H1 (cell line): Measurements from ENCODE around the gene GMCL1. TPM values are rescaled to one million over a fixed set of nuclear protein-coding genes. Genes with fewer than 3 reads are reported as not detected.

Source experiments
- BCL11A ChIP-seq, 2 experiments: IDR thresholded peaks; one replicate each; pipeline ENCODE4 v1.6.1; 2011; ENCODE audit warnings: low read depth in 2 of 2, low read length in 2 of 2, mild to moderate bottlenecking in 2 of 2
- BRCA1 ChIP-seq: IDR thresholded peaks from 2 replicates; pipeline ENCODE4 v1.6.1; 2012; ENCODE audit warnings: low read depth, low read length, improper control_type of control experiment
- CBX8 ChIP-seq: fragments of 300-800, 300-1000 bp; sonication (generic); IDR thresholded peaks from 2 replicates; pipeline ENCODE4 v1.7.1; 2016; ENCODE audit warnings: low read depth, low read length, borderline replicate concordance
- CHD2 ChIP-seq: IDR thresholded peaks from 2 replicates; pipeline ENCODE4 v1.6.1; 2012; ENCODE audit warnings: low read length, improper control_type of control experiment
- CREB1 ChIP-seq: IDR thresholded peaks from 2 replicates; pipeline ENCODE4 v1.6.1; 2012; ENCODE audit warnings: inconsistent platforms
- EP300 ChIP-seq, 2 experiments: IDR thresholded peaks; 1 replicate in 1 of 2; 2 replicates in 1 of 2; pipeline ENCODE4 v1.6.1; 2011 to 2012; ENCODE audit warnings: low read depth in 2 of 2, low read length in 2 of 2, mild to moderate bottlenecking in 2 of 2, borderline replicate concordance in 1 of 2, inconsistent platforms in 1 of 2, moderate library complexity in 1 of 2
- HDAC6 ChIP-seq: IDR thresholded peaks from one replicate; pipeline ENCODE4 v1.7.1; 2012; ENCODE audit warnings: low read depth, mild to moderate bottlenecking, inconsistent platforms, low read length, moderate library complexity
- KDM5A ChIP-seq: fragments of 200-600 bp; IDR thresholded peaks from 2 replicates; pipeline ENCODE4 v1.7.1; 2012; ENCODE audit warnings: mild to moderate bottlenecking, low read length, inconsistent platforms, mixed read lengths
- MAX ChIP-seq: IDR thresholded peaks from 2 replicates; pipeline ENCODE4 v1.6.1; 2012; ENCODE audit warnings: inconsistent platforms
- RBBP5 ChIP-seq: IDR thresholded peaks from 2 replicates; pipeline ENCODE4 v1.7.1; 2012; ENCODE audit warnings: low read depth, mild to moderate bottlenecking, inconsistent platforms, low read length, moderate library complexity, borderline replicate concordance
- RXRA ChIP-seq: IDR thresholded peaks from 2 replicates; pipeline ENCODE4 v1.6.1; 2011; ENCODE audit warnings: low read depth, mild to moderate bottlenecking, low read length, moderate library complexity; ENCODE audit not compliant: insufficient read depth
- ZNF274 ChIP-seq: IDR thresholded peaks from 2 replicates; pipeline ENCODE4 v1.7.0; 2012; ENCODE audit warnings: low read length, borderline replicate concordance; ENCODE audit errors: extremely low read depth
- polyA plus RNA-seq, 7 experiments: library from polyadenylated mRNA; depleted of rRNA in 3 of 7; stranded (reverse) in 5 of 7; unstranded in 2 of 7; fragments of >200 nt in 5 of 7; fragments of 200-250 nt in 2 of 7; gene quantifications; 1 replicate in 5 of 7; 2 replicates in 1 of 7; 4 replicates in 1 of 7; pipeline versions ENCODE4 v1.2.1 to v1.2.3, GENCODE V29; 2011 to 2013; ENCODE audit warnings: missing spikeins in 2 of 7, mixed read lengths in 2 of 7
- total RNA-seq: library from RNA; stranded (reverse); fragmentation: NEBNext Ultra II Directional; extraction: Animal tissue kit (Norgen Biotek cat#: 25700); gene quantifications from 2 replicates; pipeline ENCODE4 v1.2.1, GENCODE V29; 2021
- TF ChIP-seq, protein P1 (sequence below): IDR thresholded peaks from 2 replicates; pipeline ENCODE4 v1.6.1; 2011; ENCODE audit warnings: low read length, improper control_type of control experiment

The GMCL1 gene
- total and polyA plus RNA-seq, 2 of the 8 experiments (the other 6 are each of a cell fraction or from before 2014, with no cell fraction given) = 6.5 to 21.9 TPM

DNA sequence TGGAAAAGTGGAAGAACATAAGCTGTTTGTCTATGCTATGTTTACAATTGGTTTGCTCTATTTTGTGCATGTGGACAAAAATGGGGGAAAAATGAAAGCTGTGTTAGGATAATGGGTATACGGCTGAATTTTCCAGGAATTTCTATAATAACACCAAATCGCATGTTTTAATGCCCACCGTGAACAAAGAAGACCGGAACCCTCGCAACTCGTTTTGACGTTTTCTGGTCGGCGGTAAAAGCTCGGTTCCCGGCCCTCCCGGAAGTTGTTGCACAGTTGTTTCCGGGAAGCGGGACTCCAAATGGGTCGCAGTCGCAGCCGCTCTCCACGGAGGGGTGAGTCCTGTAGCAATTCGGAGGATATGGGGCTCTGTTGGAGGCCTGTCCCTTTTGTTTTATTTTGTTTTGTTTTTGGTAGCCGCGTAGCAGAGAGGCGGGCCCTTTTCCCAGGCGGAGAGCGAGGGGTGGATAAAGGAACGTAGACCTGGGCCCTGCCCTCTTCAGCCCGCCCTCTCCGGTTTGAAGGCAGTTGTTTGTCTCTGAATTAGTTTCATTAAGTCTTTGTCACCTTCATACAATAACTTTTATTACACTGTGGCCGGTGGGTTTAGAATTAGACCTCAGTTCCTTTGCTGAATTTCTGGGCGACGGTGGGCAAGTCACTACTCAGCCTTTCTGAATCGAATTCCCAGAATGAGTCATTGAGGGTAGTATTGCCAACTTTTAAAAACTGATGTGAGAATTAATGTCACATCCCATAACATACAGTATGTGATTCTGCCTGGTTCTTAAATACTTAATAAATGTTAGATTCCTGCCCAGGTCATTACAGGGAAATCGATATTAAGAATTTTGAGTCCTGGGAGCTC lies 64.5 kb downstream of the GMCL1 start, which contains the start of gene SNRNP27 (continued):
- TF ChIP-seq CHD2 (no peak), RBBP5 (0 out of 2 replicates have a peak, but pooled peaks have one; percentile 30), CBX8 (no peak), EP300 (IDR thresholded peaks at IDR 0.05; ENCODE audit: borderline replicate concordance in 1 of 2, low read depth in 2 of 2, low read length in 2 of 2) (no peak), BRCA1 (no peak), RXRA (no peak), MAX (no peak), ZNF274 (no peak), CREB1 (0 out of 2 replicates have a peak, but pooled peaks have one; percentile 24), BCL11A (IDR thresholded peaks at IDR 0.05; ENCODE audit: low read depth in 2 of 2, low read length in 2 of 2) (no peak), HDAC6 (no peak), KDM5A (peak; percentile 70)
- TF ChIP-seq, protein P1, sequence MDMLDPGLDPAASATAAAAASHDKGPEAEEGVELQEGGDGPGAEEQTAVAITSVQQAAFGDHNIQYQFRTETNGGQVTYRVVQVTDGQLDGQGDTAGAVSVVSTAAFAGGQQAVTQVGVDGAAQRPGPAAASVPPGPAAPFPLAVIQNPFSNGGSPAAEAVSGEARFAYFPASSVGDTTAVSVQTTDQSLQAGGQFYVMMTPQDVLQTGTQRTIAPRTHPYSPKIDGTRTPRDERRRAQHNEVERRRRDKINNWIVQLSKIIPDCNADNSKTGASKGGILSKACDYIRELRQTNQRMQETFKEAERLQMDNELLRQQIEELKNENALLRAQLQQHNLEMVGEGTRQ = no peak
